ENCODE data around the gene CBX1. TPM values are rescaled to one million over a fixed set of nuclear protein-coding genes. Genes with fewer than 3 reads are reported as not detected.

CBX1 gene
- total and polyA plus RNA-seq, 2 of the 13 experiments (the other 11 are each of a cell fraction or from before 2014, with no cell fraction given) = 17.8 to 108 TPM

GRCh38 chr17:48048384-48049126 is 52.7 kb downstream of the CBX1 start (continued):
- TF ChIP-seq PAXIP1 (CRISPR knock-in tag; conservative IDR thresholded peaks at IDR 0.05) = peak; percentile 55
- peak; percentile 72 for TF ChIP-seq HIC2 (CRISPR knock-in tag; IDR thresholded peaks at IDR 0.05; ENCODE audit: low read depth)
- peak; percentile 69; the same call in 1 of the 2 replicates for TF ChIP-seq ZNF768 (CRISPR knock-in tag; IDR thresholded peaks at IDR 0.05)
- TF ChIP-seq ZNF639 (CRISPR knock-in tag; conservative IDR thresholded peaks at IDR 0.05) = peak; percentile 43
- TF ChIP-seq, protein P1, sequence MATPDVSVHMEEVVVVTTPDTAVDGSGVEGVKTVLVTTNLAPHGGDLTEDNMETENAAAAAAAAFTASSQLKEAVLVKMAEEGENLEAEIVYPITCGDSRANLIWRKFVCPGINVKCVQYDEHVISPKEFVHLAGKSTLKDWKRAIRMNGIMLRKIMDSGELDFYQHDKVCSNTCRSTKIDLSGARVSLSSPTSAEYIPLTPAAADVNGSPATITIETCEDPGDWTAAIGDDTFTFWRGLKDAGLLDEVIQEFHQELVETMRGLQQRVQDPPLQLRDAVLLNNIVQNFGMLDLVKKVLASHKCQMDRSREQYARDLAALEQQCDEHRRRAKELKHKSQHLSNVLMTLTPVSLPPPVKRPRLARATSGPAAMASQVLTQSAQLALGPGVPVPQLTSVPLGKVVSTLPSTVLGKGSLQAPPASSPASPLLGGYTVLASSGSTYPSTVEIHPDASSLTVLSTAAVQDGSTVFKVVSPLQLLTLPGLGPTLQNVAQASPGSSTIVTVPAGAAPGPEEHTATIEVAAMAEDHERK (CRISPR knock-in tag; IDR thresholded peaks at IDR 0.05; ENCODE audit: low read depth) = peak; percentile 62; the same call in 1 of the 2 replicates
- peak; percentile 63; the same call in 1 of the 2 replicates for TF ChIP-seq ZNF724P (CRISPR knock-in tag; IDR thresholded peaks at IDR 0.05; ENCODE audit: borderline replicate concordance)
- peak; percentile 80 for TF ChIP-seq SP2 (CRISPR knock-in tag; IDR thresholded peaks at IDR 0.05)
- TF ChIP-seq ZFP62 (CRISPR knock-in tag; IDR thresholded peaks at IDR 0.05) = no peak
- TF ChIP-seq POLR2A (IDR thresholded peaks at IDR 0.05; ENCODE audit: insufficient read depth in 1 of 2, low read depth in 2 of 2, low read length in 2 of 2) = peak; percentile 97 to 98
- TF ChIP-seq DNMT1 (CRISPR knock-in tag; IDR thresholded peaks at IDR 0.05) = 0 out of 2 replicates have a peak, but pooled peaks have one; percentile 49
- 0 out of 2 replicates have a peak, but pooled peaks have one; percentile 53 for TF ChIP-seq RCOR2 (CRISPR knock-in tag; IDR thresholded peaks at IDR 0.05)
- TF ChIP-seq ZNF30 (CRISPR knock-in tag; IDR thresholded peaks at IDR 0.05) = no peak
- TF ChIP-seq PATZ1 (CRISPR knock-in tag; IDR thresholded peaks at IDR 0.05) = peak; percentile 78
- no peak for TF ChIP-seq EED (CRISPR knock-in tag; IDR thresholded peaks at IDR 0.05)
- no peak for TF ChIP-seq ZNF251 (CRISPR knock-in tag; IDR thresholded peaks at IDR 0.05)
